Body of pancreas (tissue), 4 donors: ENCODE data around the gene WNT11. TPM values are rescaled to one million over a fixed set of nuclear protein-coding genes. Genes with fewer than 3 reads are reported as not detected.

Experiments
- ATAC-seq: fragments of 150-250 bp; one replicate; pipeline ENCODE4 v1.9.1; 2016
- DNase-seq, 4 donors: peaks; one replicate each; pipeline ENCODE4 v3.0.0-alpha.2; 2019
- H3K27ac ChIP-seq, 4 donors: fragments of 200-600 bp; sonication (generic); 1 replicate in 3 of 4; 2 replicates in 1 of 4; pipeline versions ENCODE4 v1.5.1 to v1.6.1; 2016 to 2019; ENCODE audit warnings: mild to moderate bottlenecking in 1 of 4, mixed read lengths in 1 of 4, moderate library complexity in 1 of 4
- H3K27me3 ChIP-seq, 2 donors: fragments of 200-600 bp; sonication (generic); one replicate each; pipeline ENCODE4 v1.6.0; 2016; ENCODE audit warnings: mild to moderate bottlenecking in 1 of 2
- H3K36me3 ChIP-seq, 2 donors: fragments of 200-600 bp; sonication (generic); replicated peaks in 1 of 2; 2 replicates each; pipeline ENCODE4 v1.5.1; 2016; ENCODE audit warnings: low read depth in 2 of 2; ENCODE audit not compliant: insufficient read depth in 1 of 2
- H3K4me1 ChIP-seq: fragments of 200-600 bp; sonication (generic); one replicate; pipeline ENCODE4 v1.6.0; 2016
- H3K4me3 ChIP-seq, 2 donors: fragments of 200-600 bp; sonication (generic); 1 replicate in 1 of 2; 2 replicates in 1 of 2; pipeline ENCODE4 v1.5.1; 2016 to 2019
- H3K9me3 ChIP-seq, 3 donors: fragments of 200-600 bp; sonication (generic); 1 replicate in 2 of 3; 2 replicates in 1 of 3; pipeline ENCODE4 v1.5.1; 2016
- CTCF ChIP-seq, 7 experiments: fragments of 450-650 bp in 4 of 7; fragments of 200-600 bp in 3 of 7; sonication (generic) in 3 of 7; IDR thresholded peaks; one replicate each; pipeline ENCODE4 v1.5.1; 2016 to 2019; ENCODE audit warnings: antibody characterized with exemption in 7 of 7
- POLR2A ChIP-seq, 3 donors: fragments of 450-650 bp; IDR thresholded peaks; one replicate each; pipeline ENCODE4 v1.6.1; 2016; ENCODE audit warnings: antibody characterized with exemption in 3 of 3, mild to moderate bottlenecking in 2 of 3
- WGBS, 2 donors: methylation state at CpG; one replicate each; pipeline ENCODE4 v1.1.5; 2017; 5-methylcytosine and 5-hydroxymethylcytosine counted together
- intact Hi-C: fragments of 100-400 bp; cut with DNase I; formaldehyde crosslinking; loops from one replicate; pipeline ENCODE4 v1.15.1; 2023
- total RNA-seq, 2 donors: library from RNA; depleted of rRNA; stranded (reverse); fragments of >200 nt; gene quantifications; one replicate each; pipeline ENCODE4 v1.1.0, GENCODE V29; 2016

The WNT11 gene
- total RNA-seq, 2 donors from 2014 or later = 4.2 to 23.4 TPM

- intact Hi-C loops = no loop called here
- H3K4me3 ChIP-seq = no peak overlapping the region
- DNase-seq (peak; percentile 34 to 55 (median 52)), ATAC-seq (peak; percentile 79)
- WGBS, 2 donors = 53 to 59% methylated on average over 10 to 14 of the region's 14 CpGs
- H3K4me1 ChIP-seq = peaks cover 36% of the 10 kb centered on the region
- peak overlapping the region in 3 of 4 donors; percentile 34 to 58 (median 47) for H3K27ac ChIP-seq
- H3K36me3 ChIP-seq = no peaks in the 10 kb centered on the region
- H3K9me3 ChIP-seq = no peaks in the 10 kb centered on the region
- TF ChIP-seq CTCF (IDR thresholded peaks at IDR 0.05) (no peak), POLR2A (IDR thresholded peaks at IDR 0.05) (no peak)
- no peaks in the 10 kb centered on the region for H3K27me3 ChIP-seq
Observed at GRCh38 chr11:76159983-76160661, 46.2 kb downstream of the WNT11 start.

- Histone ChIP-seq H3K27ac (peak overlapping the region in 3 of 4 donors; percentile 34 to 58 (median 47)), H3K9me3 (no peaks in the 10 kb centered on the region), H3K36me3 (no peaks in the 10 kb centered on the region), H3K4me1 (peaks cover 36% of the 10 kb centered on the region), H3K4me3 (no peak overlapping the region), H3K27me3 (no peaks in the 10 kb centered on the region)
- TF ChIP-seq POLR2A (IDR thresholded peaks at IDR 0.05) = no peak
- no peak for TF ChIP-seq CTCF (IDR thresholded peaks at IDR 0.05)
- ATAC-seq (no peak), DNase-seq (no peak)
- intact Hi-C loops = no loop called here
- 80 to 94% methylated on average over 7 to 14 of the region's 14 CpGs for WGBS, 2 donors
Observed at GRCh38 chr11:76159303-76159937, 46.9 kb downstream of the WNT11 start.

- ATAC-seq (no peak), DNase-seq (no peak)
- TF ChIP-seq POLR2A (IDR thresholded peaks at IDR 0.05) = no peak
- intact Hi-C loops = no loop called here
- Histone ChIP-seq H3K9me3 (no peaks in the 10 kb centered on the region), H3K4me3 (no peak overlapping the region), H3K4me1 (peaks cover 37% of the 10 kb centered on the region), H3K36me3 (no peaks in the 10 kb centered on the region), H3K27me3 (no peaks in the 10 kb centered on the region), H3K27ac (no peak overlapping the region)
- WGBS, 2 donors = 86% methylated on average over 17 to 24 of the region's 24 CpGs
Observed at GRCh38 chr11:76158394-76159302, 47.7 kb downstream of the WNT11 start.

GRCh38 chr11:76157891-76158290, 48.4 kb downstream of the WNT11 start:
- no peaks in the 10 kb centered on the region for H3K9me3 ChIP-seq
- WGBS, 2 donors = 73 to 86% methylated on average over 7 of the region's 7 CpGs
- peaks cover 44% of the 10 kb centered on the region for H3K4me1 ChIP-seq
- TF ChIP-seq CTCF (IDR thresholded peaks at IDR 0.05) = no peak
- TF ChIP-seq POLR2A (IDR thresholded peaks at IDR 0.05) = no peak
- no peak overlapping the region for H3K27ac ChIP-seq
- H3K36me3 ChIP-seq = no peaks in the 10 kb centered on the region
- DNase-seq (no peak), ATAC-seq (no peak)
- no peaks in the 10 kb centered on the region for H3K27me3 ChIP-seq
- no peak overlapping the region for H3K4me3 ChIP-seq
- intact Hi-C loops = no loop called here

GRCh38 chr11:76156971-76157427, 49.3 kb downstream of the WNT11 start:
- H3K36me3 ChIP-seq = no peaks in the 10 kb centered on the region
- WGBS, 2 donors = 74 to 86% methylated on average over 1 to 12 of the region's 12 CpGs
- ATAC-seq = no peak
- peaks cover 47% of the 10 kb centered on the region for H3K4me1 ChIP-seq
- H3K9me3 ChIP-seq = no peaks in the 10 kb centered on the region
- DNase-seq = no peak
- H3K4me3 ChIP-seq = no peak overlapping the region
- H3K27me3 ChIP-seq = no peaks in the 10 kb centered on the region
- TF ChIP-seq CTCF (IDR thresholded peaks at IDR 0.05) (no peak), POLR2A (IDR thresholded peaks at IDR 0.05) (no peak)
- intact Hi-C loops = no loop called here
- no peak overlapping the region for H3K27ac ChIP-seq
